ENCODE results near the gene LGALSL. TPM values are rescaled to one million over a fixed set of nuclear protein-coding genes. Genes with fewer than 3 reads are reported as not detected.

LGALSL gene
- total RNA-seq, 1 experiment from 2014 or later, result 14.2 TPM

DNA sequence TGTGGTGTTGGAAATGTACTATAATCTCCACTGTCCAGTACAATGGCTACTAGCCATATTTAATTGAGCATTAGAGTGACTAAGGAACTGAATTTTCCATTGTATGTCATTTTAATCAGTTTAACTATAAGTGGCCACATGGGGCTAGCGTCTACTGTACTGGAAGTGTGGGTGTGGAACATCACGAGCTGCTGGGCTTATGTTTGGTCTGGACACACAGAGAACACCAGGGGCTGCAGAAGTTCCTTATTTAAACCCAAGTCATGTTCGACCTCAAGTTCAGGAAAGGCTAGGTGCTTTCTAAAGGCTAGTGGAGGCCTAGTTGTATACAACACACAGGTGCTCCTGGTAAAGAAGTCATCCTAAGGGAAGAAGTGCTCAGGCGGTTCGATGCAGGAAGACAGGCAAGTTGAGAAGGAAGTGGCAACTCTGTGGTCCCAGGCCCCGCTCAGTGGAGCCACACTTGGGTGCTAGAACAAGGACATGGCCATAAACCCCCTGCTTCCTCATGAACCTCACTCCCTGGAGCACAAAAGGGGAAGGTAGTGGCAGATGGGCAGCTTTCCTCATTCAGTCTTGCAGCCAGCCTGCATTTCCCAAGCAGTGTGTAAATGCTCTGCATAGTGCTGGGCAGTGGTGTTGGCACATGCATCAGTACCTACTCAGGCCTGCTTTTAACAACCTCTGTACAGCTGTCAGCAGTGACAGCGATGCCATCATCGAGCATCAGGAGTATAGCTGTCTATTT lies 13.3 kb downstream of the LGALSL start:
- Histone ChIP-seq H3K4me2 (ENCODE audit: low read length) (no peak overlapping the region), H3K4me3 (replicated peaks in 1 of 2; ENCODE audit: low read depth in 1 of 2, low read length in 2 of 2) (no peak overlapping the region), H3K9me3 (ENCODE audit: control insufficient read depth in 1 of 2, insufficient read depth in 1 of 2, low read depth in 1 of 2, low read length in 2 of 2) (no peaks in the 10 kb centered on the region), H3K27ac (ENCODE audit: low read depth, low read length) (no peak overlapping the region), H3K9ac (ENCODE audit: low read length) (no peak overlapping the region), H3K9me2 (ENCODE audit: insufficient read depth) (no peaks in the 10 kb centered on the region), H2AFZ (ENCODE audit: low read depth, low read length, poor library complexity, severe bottlenecking) (no peak overlapping the region), H3K36me3 (ENCODE audit: control insufficient read depth in 1 of 2, insufficient read depth in 2 of 2, low read length in 2 of 2) (no peaks in the 10 kb centered on the region), H3K79me2 (ENCODE audit: insufficient read depth, low read length) (no peaks in the 10 kb centered on the region), H4K20me1 (ENCODE audit: insufficient read depth) (no peaks in the 10 kb centered on the region), H3K4me1 (ENCODE audit: control insufficient read depth in 1 of 2, insufficient read depth in 2 of 2, low read length in 2 of 2) (no peaks in the 10 kb centered on the region), H3K27me3 (ENCODE audit: insufficient read depth, low read length) (no peaks in the 10 kb centered on the region)
- DNase-seq (ENCODE audit: low read depth, low spot score), result no peak
- ATAC-seq, result no peak
- ChIA-PET RAD21 (ENCODE audit: low non-redundant PET in 1 of 2, low total read pairs in 2 of 2, uncharacterized antibody in 2 of 2, unreplicated experiment in 2 of 2) (no interaction called here), POLR2A (no interaction called here), CTCF (interaction anchor here (1.2 kb wide), 1 partner anchor 21 kb away, joined by 4 read pairs; no protein-coding TSS in a partner anchor)
- intact Hi-C loops (cut with micrococcal nuclease), result no loop called here
- BruUV-seq (replicated peaks), result no TSS peak
- TF ChIP-seq CBX3 (IDR thresholded peaks at IDR 0.05; ENCODE audit: low read depth), result no peak

GRCh38 chr2:64469261-64469660 lies 15.3 kb downstream of the LGALSL start:
- H3K4me2 ChIP-seq (ENCODE audit: low read length), result no peak overlapping the region
- no peak overlapping the region for H3K9ac ChIP-seq (ENCODE audit: low read length)
- H3K36me3 ChIP-seq (ENCODE audit: control insufficient read depth in 1 of 2, insufficient read depth in 2 of 2, low read length in 2 of 2), result no peaks in the 10 kb centered on the region
- no peak overlapping the region for H3K27ac ChIP-seq (ENCODE audit: low read depth, low read length)
- no peaks in the 10 kb centered on the region for H3K4me1 ChIP-seq (ENCODE audit: control insufficient read depth in 1 of 2, insufficient read depth in 2 of 2, low read length in 2 of 2)
- H3K9me2 ChIP-seq (ENCODE audit: insufficient read depth), result no peaks in the 10 kb centered on the region
- H3K79me2 ChIP-seq (ENCODE audit: insufficient read depth, low read length), result no peaks in the 10 kb centered on the region
- H3K9me3 ChIP-seq (ENCODE audit: control insufficient read depth in 1 of 2, insufficient read depth in 1 of 2, low read depth in 1 of 2, low read length in 2 of 2), result no peaks in the 10 kb centered on the region
- H3K27me3 ChIP-seq (ENCODE audit: insufficient read depth, low read length), result no peaks in the 10 kb centered on the region
- no peak for ATAC-seq
- intact Hi-C loops (cut with micrococcal nuclease), result no loop called here
- RAD21 ChIA-PET (ENCODE audit: low non-redundant PET in 1 of 2, low total read pairs in 2 of 2, uncharacterized antibody in 2 of 2, unreplicated experiment in 2 of 2), result no interaction called here
- BruUV-seq (replicated peaks), result no TSS peak
- no peak for DNase-seq (ENCODE audit: low read depth, low spot score)
- H3K4me3 ChIP-seq (replicated peaks in 1 of 2; ENCODE audit: low read depth in 1 of 2, low read length in 2 of 2), result no peak overlapping the region
- POLR2A ChIA-PET, result no interaction called here
- no peaks in the 10 kb centered on the region for H4K20me1 ChIP-seq (ENCODE audit: insufficient read depth)
- no peak overlapping the region for H2AFZ ChIP-seq (ENCODE audit: low read depth, low read length, poor library complexity, severe bottlenecking)
- CTCF ChIA-PET, result no interaction called here
- TF ChIP-seq CBX3 (IDR thresholded peaks at IDR 0.05; ENCODE audit: low read depth) (no peak), EZH2 (IDR thresholded peaks at IDR 0.05) (no peak), JUND (IDR thresholded peaks at IDR 0.05) (no peak), EZH2phosphoT487 (IDR thresholded peaks at IDR 0.05; ENCODE audit: borderline replicate concordance) (no peak), SIN3A (IDR thresholded peaks at IDR 0.05; ENCODE audit: low read depth) (no peak), FOSL1 (IDR thresholded peaks at IDR 0.05; ENCODE audit: low read depth) (no peak), SRF (IDR thresholded peaks at IDR 0.05; ENCODE audit: low read depth) (no peak), ZNF274 (IDR thresholded peaks at IDR 0.05; ENCODE audit: low read depth, low read length) (no peak)
- TF ChIP-seq, protein P1, sequence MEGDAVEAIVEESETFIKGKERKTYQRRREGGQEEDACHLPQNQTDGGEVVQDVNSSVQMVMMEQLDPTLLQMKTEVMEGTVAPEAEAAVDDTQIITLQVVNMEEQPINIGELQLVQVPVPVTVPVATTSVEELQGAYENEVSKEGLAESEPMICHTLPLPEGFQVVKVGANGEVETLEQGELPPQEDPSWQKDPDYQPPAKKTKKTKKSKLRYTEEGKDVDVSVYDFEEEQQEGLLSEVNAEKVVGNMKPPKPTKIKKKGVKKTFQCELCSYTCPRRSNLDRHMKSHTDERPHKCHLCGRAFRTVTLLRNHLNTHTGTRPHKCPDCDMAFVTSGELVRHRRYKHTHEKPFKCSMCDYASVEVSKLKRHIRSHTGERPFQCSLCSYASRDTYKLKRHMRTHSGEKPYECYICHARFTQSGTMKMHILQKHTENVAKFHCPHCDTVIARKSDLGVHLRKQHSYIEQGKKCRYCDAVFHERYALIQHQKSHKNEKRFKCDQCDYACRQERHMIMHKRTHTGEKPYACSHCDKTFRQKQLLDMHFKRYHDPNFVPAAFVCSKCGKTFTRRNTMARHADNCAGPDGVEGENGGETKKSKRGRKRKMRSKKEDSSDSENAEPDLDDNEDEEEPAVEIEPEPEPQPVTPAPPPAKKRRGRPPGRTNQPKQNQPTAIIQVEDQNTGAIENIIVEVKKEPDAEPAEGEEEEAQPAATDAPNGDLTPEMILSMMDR (IDR thresholded peaks at IDR 0.05 in 2 of 3, conservative IDR thresholded peaks at IDR 0.05 in 1 of 3; ENCODE audit: borderline replicate concordance in 1 of 3, insufficient read depth in 1 of 3, low read depth in 2 of 3, low read length in 2 of 3), result no peak
- TF ChIP-seq, protein P2, sequence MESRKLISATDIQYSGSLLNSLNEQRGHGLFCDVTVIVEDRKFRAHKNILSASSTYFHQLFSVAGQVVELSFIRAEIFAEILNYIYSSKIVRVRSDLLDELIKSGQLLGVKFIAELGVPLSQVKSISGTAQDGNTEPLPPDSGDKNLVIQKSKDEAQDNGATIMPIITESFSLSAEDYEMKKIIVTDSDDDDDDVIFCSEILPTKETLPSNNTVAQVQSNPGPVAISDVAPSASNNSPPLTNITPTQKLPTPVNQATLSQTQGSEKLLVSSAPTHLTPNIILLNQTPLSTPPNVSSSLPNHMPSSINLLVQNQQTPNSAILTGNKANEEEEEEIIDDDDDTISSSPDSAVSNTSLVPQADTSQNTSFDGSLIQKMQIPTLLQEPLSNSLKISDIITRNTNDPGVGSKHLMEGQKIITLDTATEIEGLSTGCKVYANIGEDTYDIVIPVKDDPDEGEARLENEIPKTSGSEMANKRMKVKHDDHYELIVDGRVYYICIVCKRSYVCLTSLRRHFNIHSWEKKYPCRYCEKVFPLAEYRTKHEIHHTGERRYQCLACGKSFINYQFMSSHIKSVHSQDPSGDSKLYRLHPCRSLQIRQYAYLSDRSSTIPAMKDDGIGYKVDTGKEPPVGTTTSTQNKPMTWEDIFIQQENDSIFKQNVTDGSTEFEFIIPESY (IDR thresholded peaks at IDR 0.05; ENCODE audit: extremely low read depth, insufficient replicate concordance, low read length), result no peak
- TF ChIP-seq, protein P3, sequence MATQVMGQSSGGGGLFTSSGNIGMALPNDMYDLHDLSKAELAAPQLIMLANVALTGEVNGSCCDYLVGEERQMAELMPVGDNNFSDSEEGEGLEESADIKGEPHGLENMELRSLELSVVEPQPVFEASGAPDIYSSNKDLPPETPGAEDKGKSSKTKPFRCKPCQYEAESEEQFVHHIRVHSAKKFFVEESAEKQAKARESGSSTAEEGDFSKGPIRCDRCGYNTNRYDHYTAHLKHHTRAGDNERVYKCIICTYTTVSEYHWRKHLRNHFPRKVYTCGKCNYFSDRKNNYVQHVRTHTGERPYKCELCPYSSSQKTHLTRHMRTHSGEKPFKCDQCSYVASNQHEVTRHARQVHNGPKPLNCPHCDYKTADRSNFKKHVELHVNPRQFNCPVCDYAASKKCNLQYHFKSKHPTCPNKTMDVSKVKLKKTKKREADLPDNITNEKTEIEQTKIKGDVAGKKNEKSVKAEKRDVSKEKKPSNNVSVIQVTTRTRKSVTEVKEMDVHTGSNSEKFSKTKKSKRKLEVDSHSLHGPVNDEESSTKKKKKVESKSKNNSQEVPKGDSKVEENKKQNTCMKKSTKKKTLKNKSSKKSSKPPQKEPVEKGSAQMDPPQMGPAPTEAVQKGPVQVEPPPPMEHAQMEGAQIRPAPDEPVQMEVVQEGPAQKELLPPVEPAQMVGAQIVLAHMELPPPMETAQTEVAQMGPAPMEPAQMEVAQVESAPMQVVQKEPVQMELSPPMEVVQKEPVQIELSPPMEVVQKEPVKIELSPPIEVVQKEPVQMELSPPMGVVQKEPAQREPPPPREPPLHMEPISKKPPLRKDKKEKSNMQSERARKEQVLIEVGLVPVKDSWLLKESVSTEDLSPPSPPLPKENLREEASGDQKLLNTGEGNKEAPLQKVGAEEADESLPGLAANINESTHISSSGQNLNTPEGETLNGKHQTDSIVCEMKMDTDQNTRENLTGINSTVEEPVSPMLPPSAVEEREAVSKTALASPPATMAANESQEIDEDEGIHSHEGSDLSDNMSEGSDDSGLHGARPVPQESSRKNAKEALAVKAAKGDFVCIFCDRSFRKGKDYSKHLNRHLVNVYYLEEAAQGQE (IDR thresholded peaks at IDR 0.05; ENCODE audit: low read depth), result no peak
- TF ChIP-seq, protein P4, sequence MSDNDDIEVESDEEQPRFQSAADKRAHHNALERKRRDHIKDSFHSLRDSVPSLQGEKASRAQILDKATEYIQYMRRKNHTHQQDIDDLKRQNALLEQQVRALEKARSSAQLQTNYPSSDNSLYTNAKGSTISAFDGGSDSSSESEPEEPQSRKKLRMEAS (IDR thresholded peaks at IDR 0.05), result no peak

Measured in HCT116 (cell line).